A673 (cell line): ENCODE measurements around the gene SCD. TPM values are rescaled to one million over a fixed set of nuclear protein-coding genes. Genes with fewer than 3 reads are reported as not detected.
"Not testable (repeated sequence)": the region's sequence is repeated elsewhere in the genome, so short reads cannot be mapped to it uniquely, and the experiment has no call there.

ENCODE experiments used
- BruUV-seq: library from RNA; stranded (reverse); fragments of 400-500 nt; replicated peaks from 2 replicates; lab custom pipeline; 2021; lab: Mats Ljungman, UMichigan
- CTCF ChIA-PET: fragments of 300-600 bp; sonication (Branson Sonifier 250); formaldehyde crosslinking; loops from one replicate; lab custom pipeline; 2022; ENCODE audit warnings: antibody characterized with exemption; lab: Charles Lee
- POLR2A ChIA-PET: fragments of 300-600 bp; sonication (Branson Sonifier 250); formaldehyde crosslinking; loops from one replicate; lab custom pipeline; 2022; ENCODE audit warnings: antibody characterized with exemption; ENCODE audit not compliant: low non-redundant PET; lab: Charles Lee
- DNase-seq: peaks from one replicate; pipeline ENCODE4 v3.0.0-alpha.2; 2015; ENCODE audit warnings: low spot score
- H3K27ac ChIP-seq: fragments of 200-600 bp; sonication (generic); 2 replicates; pipeline ENCODE4 v1.5.1; 2016; ENCODE audit warnings: mixed run types, low read depth, mild to moderate bottlenecking, mixed read lengths, antibody characterized with exemption, low read length; ENCODE audit not compliant: poor library complexity, severe bottlenecking
- H3K27me3 ChIP-seq: fragments of 200-600 bp; sonication (generic); replicated peaks from 2 replicates; pipeline ENCODE4 v1.6.1; 2017; ENCODE audit warnings: mixed run types, low read depth, mild to moderate bottlenecking, mixed read lengths, antibody characterized with exemption, low read length; ENCODE audit not compliant: insufficient read depth, poor library complexity
- H3K36me3 ChIP-seq: fragments of 200-600 bp; sonication (generic); 2 replicates; pipeline ENCODE4 v1.6.1; 2016; ENCODE audit warnings: mixed run types, mild to moderate bottlenecking, mixed read lengths, antibody characterized with exemption, low read length; ENCODE audit not compliant: insufficient read depth, poor library complexity, severe bottlenecking
- H3K4me1 ChIP-seq: fragments of 200-600 bp; sonication (generic); 2 replicates; pipeline ENCODE4 v1.6.1; 2017; ENCODE audit warnings: mixed run types, mild to moderate bottlenecking, mixed read lengths, antibody characterized with exemption, low read length; ENCODE audit not compliant: insufficient read depth, poor library complexity, severe bottlenecking
- H3K4me3 ChIP-seq: fragments of 200-600 bp; sonication (generic); 2 replicates; pipeline ENCODE4 v1.5.1; 2016; ENCODE audit warnings: low read depth, mixed run types, mild to moderate bottlenecking, mixed read lengths, low read length; ENCODE audit not compliant: poor library complexity, severe bottlenecking
- H3K9me3 ChIP-seq: fragments of 200-600 bp; sonication (generic); 2 replicates; pipeline ENCODE4 v1.6.1; 2016; ENCODE audit warnings: mixed run types, low read depth, mild to moderate bottlenecking, mixed read lengths, antibody characterized with exemption, low read length; ENCODE audit not compliant: poor library complexity, severe bottlenecking
- EZH2 ChIP-seq: fragments of 200-600 bp; sonication (generic); IDR thresholded peaks from 2 replicates; pipeline ENCODE4 v1.6.1; 2017; ENCODE audit warnings: borderline replicate concordance, low read depth, mild to moderate bottlenecking, mixed read lengths, antibody characterized with exemption, low read length; ENCODE audit not compliant: poor library complexity, severe bottlenecking
- intact Hi-C: fragments of 100-400 bp; cut with micrococcal nuclease; formaldehyde crosslinking; loops from one replicate; pipeline ENCODE4 v1.10.0; 2022; ENCODE audit not compliant: unreplicated experiment
- total RNA-seq: library from RNA; stranded (reverse); gene quantifications from 2 replicates; pipeline ENCODE4 v1.2.3, GENCODE V29; 2021
- TF ChIP-seq, protein P1 (sequence below): fragments of 300-800, 200-600 bp; sonication (generic); conservative IDR thresholded peaks from 2 replicates; pipeline ENCODE4 v1.5.1; 2017; ENCODE audit warnings: low read depth, mild to moderate bottlenecking, antibody characterized with exemption, low read length, moderate library complexity, mixed read lengths

The SCD gene
- total RNA-seq, 1 experiment from 2014 or later, result 519 TPM

DNA sequence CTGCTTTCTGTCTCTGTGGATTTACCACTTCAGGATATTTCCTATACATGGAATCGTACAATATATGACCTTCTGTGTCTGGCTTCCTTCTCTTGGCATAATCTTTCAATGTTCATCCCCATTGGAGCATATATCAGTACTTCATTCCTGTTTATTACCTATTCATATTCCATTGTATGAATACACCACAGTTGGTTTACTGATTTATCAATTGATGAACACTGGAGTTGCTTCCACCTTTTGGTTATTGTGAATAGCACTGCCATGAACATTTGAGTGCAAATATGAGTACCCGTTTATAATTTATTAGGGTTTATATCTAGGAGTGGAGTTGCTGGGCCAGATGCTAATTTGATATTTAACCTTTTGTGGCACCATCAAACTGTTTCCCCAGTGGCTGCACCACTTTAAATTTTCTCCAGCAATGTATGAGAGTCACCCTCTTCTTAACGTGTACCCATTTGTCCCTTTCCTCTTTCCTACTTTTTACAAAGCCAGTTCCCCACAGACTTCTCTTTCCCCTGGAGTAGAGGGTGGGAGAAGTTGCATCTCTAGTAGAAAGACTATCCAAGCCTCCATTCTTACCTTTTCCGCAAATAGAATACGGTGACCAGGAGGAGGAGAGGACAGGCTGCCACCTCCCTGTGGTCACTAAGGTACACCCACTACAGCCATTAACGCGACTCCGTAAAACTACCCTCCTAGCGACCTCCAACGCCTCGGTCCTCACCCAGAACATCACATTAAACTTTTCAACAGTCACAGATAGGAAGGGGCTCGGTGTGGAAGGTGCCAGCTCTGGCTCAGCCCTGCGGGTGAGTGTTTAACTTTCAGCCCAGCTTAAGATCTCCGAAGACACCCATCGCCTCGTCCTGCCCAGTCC lies 25.6 kb downstream of the SCD start:
- TSS peak; percentile 94 for BruUV-seq
- TF ChIP-seq, protein P1, sequence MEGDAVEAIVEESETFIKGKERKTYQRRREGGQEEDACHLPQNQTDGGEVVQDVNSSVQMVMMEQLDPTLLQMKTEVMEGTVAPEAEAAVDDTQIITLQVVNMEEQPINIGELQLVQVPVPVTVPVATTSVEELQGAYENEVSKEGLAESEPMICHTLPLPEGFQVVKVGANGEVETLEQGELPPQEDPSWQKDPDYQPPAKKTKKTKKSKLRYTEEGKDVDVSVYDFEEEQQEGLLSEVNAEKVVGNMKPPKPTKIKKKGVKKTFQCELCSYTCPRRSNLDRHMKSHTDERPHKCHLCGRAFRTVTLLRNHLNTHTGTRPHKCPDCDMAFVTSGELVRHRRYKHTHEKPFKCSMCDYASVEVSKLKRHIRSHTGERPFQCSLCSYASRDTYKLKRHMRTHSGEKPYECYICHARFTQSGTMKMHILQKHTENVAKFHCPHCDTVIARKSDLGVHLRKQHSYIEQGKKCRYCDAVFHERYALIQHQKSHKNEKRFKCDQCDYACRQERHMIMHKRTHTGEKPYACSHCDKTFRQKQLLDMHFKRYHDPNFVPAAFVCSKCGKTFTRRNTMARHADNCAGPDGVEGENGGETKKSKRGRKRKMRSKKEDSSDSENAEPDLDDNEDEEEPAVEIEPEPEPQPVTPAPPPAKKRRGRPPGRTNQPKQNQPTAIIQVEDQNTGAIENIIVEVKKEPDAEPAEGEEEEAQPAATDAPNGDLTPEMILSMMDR, result no peak
- TF ChIP-seq EZH2, result no peak
- CTCF ChIA-PET, result interaction anchor here (0.7 to 1.7 kb wide), 3 partner anchors 27 to 133 kb away, joined by 3 to 4 read pairs (median 4); no protein-coding TSS in a partner anchor
- Histone ChIP-seq H3K36me3 (peaks cover 9% of the 10 kb centered on the region), H3K9me3 (no peaks in the 10 kb centered on the region), H3K27ac (peak overlapping the region; percentile 100), H3K27me3 (no peaks in the 10 kb centered on the region), H3K4me1 (peaks cover 30% of the 10 kb centered on the region), H3K4me3 (peak overlapping the region; percentile 75)
- POLR2A ChIA-PET, result interaction anchor here (0.6 to 1.0 kb wide), 10 partner anchors 21 to 1243 kb away, joined by 3 to 9 read pairs (median 4); partner anchors contain the start of gene SCD
- no peak for DNase-seq
- intact Hi-C loops, result no loop called here

- peak; percentile 99 for DNase-seq
- TF ChIP-seq EZH2, result no peak
- TF ChIP-seq, protein P1, result no peak
- Histone ChIP-seq H3K36me3 (peaks cover 9% of the 10 kb centered on the region), H3K9me3 (no peaks in the 10 kb centered on the region), H3K4me3 (peak overlapping the region; percentile 75), H3K27me3 (no peaks in the 10 kb centered on the region), H3K4me1 (peaks cover 30% of the 10 kb centered on the region), H3K27ac (peak overlapping the region; percentile 100)
- ChIA-PET CTCF (interaction anchor here (0.7 to 1.7 kb wide), 3 partner anchors 28 to 133 kb away, joined by 3 to 4 read pairs (median 4); no protein-coding TSS in a partner anchor), POLR2A (interaction anchor here (0.6 to 1.0 kb wide), 10 partner anchors 22 to 1244 kb away, joined by 3 to 9 read pairs (median 4); partner anchors contain the start of gene SCD)
- BruUV-seq, result TSS peak; percentile 89
- intact Hi-C loops, result no loop called here
Measured at GRCh38 chr10:100373298-100374199, 26.5 kb downstream of the SCD start.

DNA sequence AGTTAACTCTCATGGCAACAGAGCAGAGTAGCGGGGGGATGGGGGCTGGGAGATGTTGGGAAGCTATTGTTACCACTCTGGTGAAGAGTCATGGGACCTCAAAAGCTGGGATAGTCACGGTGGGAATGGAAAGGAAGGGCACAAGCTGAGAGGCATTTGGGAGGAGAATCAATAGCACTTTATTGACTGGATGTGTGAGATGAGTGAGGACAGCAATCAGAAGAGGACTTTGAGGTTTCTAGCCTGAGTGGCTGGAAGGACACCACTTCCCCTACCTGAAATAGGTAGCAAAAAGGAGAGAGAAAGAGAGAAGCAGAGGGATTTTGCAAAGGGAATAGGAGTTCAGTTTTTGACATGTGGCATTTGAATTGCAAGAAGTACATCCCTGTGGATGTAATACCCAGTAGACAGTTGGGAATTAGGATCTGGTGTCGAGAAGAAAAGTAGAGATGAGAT lies 27.2 kb downstream of the SCD start:
- H3K4me1 ChIP-seq, result peaks cover 30% of the 10 kb centered on the region
- intact Hi-C loops, result no loop called here
- no peak for DNase-seq
- H3K9me3 ChIP-seq, result no peaks in the 10 kb centered on the region
- no TSS peak for BruUV-seq
- TF ChIP-seq, protein P1, result no peak
- no peak for TF ChIP-seq EZH2
- H3K27me3 ChIP-seq, result no peaks in the 10 kb centered on the region
- H3K36me3 ChIP-seq, result peaks cover 9% of the 10 kb centered on the region
- POLR2A ChIA-PET, result interaction anchor here (1.3 kb wide), 1 partner anchor 27 kb away, joined by 12 read pairs; the partner anchor contains the start of gene SCD
- H3K4me3 ChIP-seq, result peak overlapping the region; percentile 75
- CTCF ChIA-PET, result interaction anchor here (1.7 kb wide), 1 partner anchor 29 kb away, joined by 4 read pairs; no protein-coding TSS in a partner anchor
- peak overlapping the region; percentile 100 for H3K27ac ChIP-seq

- BruUV-seq, H3K9me3 ChIP-seq, DNase-seq, H3K27me3 ChIP-seq, CTCF ChIA-PET, intact Hi-C loops: not testable (repeated sequence)
- Histone ChIP-seq H3K4me1 (peaks cover 30% of the 10 kb centered on the region), H3K36me3 (peaks cover 10% of the 10 kb centered on the region), H3K4me3 (peak overlapping the region; percentile 75), H3K27ac (peak overlapping the region; percentile 100)
- POLR2A ChIA-PET, result interaction anchor here (0.6 to 1.3 kb wide), 3 partner anchors 28 to 306 kb away, joined by 6 to 12 read pairs (median 11); partner anchors contain the start of gene SCD
Measured at GRCh38 chr10:100374677-100375353, 27.8 kb downstream of the SCD start.
